Endometrial microvascular endothelial cells (primary cell): ENCODE results near the gene WNT9A. TPM values are rescaled to one million over a fixed set of nuclear protein-coding genes. Genes with fewer than 3 reads are reported as not detected.
"Not testable (repeated sequence)": the region's sequence is repeated elsewhere in the genome, so short reads cannot be mapped to it uniquely, and the experiment has no call there.

ENCODE experiments used
- in situ Hi-C: cut with HindIII; loops from 2 replicates; pipeline ENCODE4 v1.10.0; 2017; ENCODE audit warnings: low sequenced_read_pairs, low pct_unique_long_range_greater_than_20kb; ENCODE audit errors: inconsistent ontology term
- total RNA-seq: library from RNA; depleted of rRNA; stranded (reverse); fragments of >200 nt; gene quantifications from one replicate; pipeline ENCODE4 v1.2.3, GENCODE V29; 2015; ENCODE audit errors: inconsistent ontology term

The WNT9A gene
- total RNA-seq, 1 donor from 2014 or later: not detected

DNA sequence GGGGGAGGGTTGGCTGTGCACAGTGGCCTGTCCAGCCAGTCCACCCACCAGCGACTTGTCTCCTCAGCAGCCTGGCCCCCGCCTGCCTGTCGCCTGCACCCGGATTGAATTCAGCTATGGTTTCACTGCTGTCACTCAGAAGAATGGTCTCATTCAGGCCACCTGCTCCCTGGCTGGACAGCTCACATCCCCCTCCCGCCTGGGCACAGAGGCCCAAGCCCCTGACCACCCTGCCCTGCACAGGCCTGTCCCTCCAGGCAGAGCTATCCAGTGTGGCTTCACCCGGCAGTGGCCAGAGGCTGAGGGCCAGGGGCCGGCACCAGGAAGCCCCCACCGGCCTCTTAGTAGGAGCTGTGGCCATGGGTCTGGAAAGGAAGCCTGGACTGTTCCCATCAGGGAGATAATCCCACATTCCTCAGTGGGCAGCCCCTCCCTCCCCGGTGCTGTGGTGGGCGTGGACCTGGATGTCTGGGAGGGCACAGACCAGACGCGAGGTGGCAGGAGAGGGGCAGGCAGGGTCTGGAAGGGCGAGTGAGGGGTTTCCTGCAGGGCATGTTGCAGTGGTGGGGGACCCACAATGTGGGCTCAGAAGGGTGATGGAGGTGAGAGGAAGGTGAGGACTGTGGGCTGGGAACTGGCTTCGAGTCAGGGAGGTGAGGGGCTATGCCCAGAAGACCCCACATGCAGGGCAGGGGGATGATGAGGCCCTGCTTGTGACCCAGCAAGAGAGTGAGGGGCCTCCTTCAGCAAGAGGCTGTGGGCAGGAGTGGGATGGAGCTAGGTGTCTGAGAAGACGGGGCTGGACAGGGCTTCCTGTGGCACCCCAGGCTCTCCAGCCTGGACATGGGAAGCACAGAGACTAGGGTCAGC lies 30.4 kb downstream of the WNT9A start:
- in situ Hi-C loops: no loop called here

DNA sequence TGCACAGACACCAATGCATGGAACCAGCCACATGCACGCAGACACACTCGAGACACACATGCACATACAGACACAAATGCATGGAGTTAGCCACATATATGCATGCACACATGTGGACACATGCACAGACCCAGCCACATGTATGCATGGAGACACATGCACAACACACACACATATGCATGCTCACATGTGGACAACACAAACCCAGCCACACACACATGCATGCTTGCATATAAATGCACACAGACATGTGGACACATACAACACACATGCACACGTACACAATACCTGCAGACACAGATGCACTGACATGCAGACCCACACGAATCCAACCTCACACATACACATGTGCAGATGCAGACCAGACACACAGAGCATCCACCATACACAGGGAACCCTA lies 31.1 kb downstream of the WNT9A start:
- in situ Hi-C loops: no loop called here

DNA sequence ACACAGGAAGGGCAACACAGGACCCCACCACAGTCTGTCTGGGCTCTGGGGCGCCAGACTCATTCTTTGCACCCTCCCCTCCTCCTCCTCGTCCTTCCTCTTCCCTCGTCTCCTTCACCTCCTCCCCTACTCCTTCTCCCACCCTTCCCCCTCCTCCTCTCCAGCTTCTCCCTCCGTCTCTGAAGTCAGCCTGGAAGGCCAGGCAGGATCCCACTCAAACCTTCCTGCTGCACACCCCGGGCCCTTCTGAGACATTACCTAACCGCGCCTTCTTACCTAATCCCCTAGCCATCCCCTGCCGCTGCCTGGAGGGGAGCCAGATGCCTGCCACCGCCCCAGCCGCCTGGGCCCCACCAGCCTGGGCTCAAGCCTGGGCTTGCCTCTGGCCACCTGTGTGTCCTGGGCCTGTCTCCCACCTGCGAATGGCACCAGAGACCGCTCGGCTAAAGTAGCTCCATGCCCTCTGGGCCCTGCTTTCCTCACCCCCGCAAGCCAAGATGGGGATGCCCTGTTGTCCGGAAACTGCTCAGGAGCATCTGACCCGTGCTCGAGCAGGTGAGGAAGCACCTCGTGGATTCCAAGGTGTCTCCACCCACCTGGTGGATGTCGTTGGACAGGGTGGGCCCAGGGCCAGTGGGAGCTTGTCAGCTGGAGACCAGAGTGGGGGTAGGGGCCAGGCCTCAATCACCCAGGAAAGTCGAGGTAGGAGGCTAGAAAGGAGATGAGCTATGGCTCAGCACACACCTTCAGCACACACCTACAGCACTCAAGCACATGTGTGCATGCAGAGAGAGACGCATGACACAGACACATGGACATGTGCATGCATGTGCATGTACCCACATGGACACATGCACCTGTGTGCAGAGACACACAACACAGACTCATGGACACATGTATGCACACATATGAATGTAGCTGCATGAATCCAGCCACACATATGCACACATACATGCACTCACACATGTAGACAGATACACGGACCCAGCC lies 31.9 kb downstream of the WNT9A start:
- in situ Hi-C loops: no loop called here

DNA sequence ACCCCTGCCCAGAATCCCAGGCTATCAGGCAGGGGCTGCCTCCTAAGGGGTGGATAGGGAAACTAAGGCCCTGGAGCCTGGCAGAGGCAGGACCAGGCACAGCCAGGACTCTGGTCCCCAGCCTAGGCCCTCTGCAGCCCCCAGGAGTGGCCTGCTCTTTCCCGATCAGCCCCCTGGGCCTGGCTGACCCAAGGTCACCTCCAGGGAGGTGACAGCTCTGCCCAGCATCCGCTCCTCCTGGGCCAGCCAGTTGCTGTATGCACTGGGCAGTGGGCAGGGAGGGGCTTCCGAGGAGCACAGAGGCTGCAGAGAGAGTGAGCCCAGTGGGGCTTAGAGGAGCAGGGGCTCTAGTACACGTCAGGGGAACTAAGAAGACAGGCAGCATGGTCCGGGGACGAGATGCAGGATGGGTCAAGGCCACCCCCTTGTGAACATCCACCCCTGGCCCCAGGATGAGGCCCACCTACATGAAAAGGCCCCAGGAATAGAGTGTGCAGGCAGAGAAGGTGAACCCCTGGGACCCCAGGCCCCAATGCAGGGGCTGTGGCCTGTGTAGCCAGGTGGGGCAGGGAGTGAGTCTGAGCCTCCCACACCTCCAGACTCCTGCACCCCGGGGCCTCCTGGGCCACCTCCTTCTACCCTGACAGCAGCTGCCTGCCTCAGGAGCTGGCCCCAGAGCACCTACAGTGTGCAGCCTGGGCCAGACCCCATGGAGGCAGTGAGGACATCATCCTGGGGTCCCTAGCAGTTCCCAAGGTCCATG lies 32.8 kb downstream of the WNT9A start:
- in situ Hi-C loops: no loop called here

DNA sequence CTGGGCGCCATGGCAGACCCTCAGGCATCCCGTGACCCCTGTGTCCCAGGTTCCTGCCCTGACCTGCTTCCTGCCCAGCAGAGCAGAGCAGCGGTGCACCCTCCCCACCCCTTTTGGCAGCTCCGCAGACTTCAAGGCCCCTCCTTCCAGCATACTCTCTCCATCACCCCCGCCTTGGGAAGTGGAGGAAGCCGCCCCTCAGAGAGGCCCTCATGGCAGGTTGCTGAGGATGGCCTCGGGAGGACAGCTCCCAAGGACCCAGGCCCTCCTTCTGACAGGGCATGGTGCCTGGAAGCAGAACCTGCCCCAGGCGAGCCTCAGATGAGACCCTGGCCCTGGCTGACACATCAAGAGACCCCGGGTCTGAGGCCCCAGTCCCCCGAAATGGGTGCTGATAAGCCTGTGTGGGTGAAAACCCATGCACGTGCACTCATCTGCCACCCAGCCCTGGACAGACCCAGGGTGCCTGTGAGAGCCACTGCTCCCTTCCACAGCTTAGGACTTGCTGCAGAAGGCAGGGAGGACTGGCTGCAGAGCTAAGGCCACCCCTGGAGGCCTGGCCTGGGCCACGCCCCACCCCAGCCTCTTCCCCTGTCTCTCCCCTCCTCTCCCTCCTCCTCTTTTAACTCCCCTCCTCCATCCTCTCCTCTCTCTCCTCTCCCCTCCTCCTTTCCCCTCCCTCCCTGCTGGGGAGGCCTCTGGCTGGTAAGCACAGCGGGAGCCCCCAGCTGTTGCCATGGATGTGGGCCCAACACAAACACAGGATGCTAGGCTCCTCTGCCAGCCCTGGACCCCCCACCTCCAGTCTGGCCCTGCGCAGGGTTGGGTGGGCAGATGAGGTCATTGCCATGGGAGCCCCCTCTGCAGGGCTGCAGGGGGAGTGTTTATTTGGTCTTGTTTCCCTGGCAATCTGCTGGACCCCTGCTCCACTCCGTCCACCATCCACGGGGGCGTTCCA lies 33.7 kb downstream of the WNT9A start:
- in situ Hi-C loops: no loop called here

DNA sequence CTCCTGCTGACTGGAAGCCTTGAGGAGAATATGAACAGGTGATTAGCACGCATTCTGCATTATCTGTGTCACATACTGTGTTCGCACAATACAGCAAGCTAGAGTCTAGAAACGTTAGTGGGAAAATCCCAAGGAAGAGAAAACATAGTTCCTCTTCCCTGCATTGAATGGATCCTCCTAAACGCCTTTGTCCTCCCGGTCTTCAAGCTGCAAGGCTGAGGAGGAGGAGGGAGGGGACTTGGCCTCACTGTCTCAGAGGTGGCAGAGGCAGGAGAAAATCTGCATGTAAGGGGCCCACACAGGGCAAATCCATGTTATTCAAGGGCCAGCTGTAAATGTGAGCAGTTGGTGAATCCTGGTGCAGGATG lies 34.4 kb downstream of the WNT9A start:
- in situ Hi-C loops: no loop called here

DNA sequence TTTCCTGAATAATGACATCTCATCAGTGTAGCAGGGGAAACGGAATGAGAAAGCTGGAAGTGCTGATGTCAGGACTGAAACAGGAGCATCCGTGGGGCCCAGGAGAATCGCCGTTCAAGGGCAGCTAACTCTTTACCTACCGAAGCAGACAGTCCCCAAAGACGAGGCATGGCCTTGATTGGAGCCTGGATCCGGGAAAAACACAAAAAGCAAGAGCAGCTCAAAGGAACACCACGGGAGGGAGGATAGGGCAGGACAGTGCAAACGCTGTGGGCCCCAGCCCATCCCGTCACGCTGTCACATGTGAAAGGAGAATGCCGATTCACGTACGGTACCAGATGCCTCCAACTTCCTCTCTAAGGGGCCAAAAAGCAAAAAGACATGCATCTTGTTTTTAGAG lies 34.9 kb downstream of the WNT9A start:
- in situ Hi-C loops: no loop called here

DNA sequence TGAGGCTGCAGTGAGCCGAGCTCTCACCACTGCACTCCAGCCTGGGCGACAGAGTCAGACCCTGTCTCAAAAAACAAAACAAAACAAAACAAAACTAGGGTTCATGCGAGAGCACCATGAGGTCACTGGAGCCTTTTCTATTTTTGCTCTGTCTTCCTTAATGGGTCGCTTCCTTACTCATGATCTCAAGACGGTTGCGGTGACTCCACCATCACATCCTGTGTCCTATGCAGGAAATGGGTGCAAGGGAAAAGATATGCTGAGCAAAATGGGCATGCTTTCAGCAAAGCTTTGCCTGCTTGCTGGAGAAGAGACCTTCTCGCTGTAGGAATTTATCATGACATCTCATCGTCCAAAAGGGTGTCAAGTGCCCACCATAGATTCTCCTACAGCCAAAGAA lies 36.4 kb downstream of the WNT9A start:
- in situ Hi-C loops: no loop called here

DNA sequence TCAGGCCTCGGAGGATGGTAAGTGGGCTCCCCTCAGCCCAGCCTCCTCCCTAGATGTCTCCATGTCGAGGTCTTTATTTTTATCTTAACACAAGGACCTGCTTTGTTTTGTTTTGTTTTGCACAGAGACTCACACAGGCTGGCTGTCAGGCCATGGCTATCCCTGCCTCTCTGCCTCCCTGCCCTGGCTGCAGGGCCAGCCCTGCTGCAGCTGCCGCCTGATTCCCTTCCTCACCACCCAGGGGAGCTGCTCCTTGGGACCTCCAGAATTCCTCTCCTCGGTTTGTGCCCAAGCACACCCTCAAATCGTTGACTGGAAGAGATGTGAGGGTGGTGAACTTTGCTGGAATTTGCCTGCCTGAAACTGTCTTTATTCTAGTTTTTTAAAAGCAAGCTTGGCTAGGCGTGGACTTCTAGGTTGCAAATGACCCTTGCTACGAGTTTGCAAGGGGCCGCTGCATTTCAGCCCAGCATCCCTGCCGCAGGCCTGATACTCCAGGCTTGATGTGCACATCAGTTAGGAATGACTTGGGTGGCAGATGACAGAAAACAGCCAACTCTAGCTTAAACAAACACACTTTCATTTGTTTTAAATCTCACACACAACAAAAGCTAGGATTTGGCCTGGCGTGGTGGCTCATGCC lies 37.1 kb downstream of the WNT9A start:
- in situ Hi-C loops: no loop called here

DNA sequence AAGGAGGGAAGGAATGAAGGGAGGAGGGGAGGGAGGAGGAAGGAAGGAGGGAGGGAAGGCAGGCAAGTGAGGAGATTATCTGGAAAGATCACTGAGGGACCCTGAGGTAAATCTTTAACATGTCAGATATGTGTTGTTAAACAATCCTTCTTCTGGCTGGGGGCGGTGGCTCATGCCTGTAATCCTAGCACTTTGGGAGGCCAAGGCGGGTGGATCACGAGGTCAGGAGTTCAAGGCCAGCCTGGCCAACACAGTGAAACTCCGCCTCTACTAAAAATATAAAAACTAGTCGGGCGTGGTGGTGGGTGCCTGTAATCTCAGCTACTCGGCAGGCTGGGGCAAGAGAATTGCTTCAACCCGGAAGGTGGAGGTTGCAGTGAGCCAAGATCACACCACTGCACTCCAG lies 37.8 kb downstream of the WNT9A start:
- in situ Hi-C loops: not testable (repeated sequence)

DNA sequence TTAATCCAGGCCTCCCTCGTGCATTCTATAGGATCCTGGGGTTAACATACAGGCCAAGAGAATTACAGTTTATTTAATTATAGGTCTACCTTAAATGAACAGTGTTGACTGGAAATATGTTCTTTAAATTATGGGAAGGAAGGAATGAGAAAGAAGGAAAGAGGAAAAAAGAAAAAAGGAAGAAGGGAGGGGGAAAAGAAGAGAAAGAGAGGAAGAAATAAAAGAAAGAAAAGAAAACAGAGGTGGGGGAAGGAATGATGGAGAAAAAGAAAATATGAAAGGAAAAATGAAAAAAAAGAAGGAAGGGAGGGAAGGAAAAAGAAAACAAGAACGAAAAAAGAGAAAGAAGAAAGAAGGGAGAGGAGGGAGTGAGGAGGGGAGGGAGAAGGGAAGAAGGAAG lies 38.5 kb downstream of the WNT9A start:
- in situ Hi-C loops: no loop called here

DNA sequence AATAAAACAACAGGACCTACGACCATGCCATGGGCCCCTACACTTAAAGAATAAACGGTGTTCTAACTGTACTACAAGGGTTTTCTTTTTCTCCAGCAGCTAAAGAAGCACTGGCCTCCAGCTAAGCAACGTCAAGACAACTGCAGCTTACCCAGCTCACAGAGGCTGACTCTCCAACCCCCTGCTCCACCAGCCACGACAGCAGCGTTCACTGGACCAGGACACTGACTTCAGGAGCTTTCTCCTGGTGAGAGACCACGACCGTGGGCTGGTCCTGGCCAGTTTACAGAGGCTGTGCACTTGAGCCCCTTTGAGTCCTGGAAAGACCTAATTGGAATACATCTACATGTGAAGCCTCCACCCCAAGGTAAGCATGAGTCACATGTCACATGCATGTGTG lies 39.4 kb downstream of the WNT9A start:
- in situ Hi-C loops: no loop called here

DNA sequence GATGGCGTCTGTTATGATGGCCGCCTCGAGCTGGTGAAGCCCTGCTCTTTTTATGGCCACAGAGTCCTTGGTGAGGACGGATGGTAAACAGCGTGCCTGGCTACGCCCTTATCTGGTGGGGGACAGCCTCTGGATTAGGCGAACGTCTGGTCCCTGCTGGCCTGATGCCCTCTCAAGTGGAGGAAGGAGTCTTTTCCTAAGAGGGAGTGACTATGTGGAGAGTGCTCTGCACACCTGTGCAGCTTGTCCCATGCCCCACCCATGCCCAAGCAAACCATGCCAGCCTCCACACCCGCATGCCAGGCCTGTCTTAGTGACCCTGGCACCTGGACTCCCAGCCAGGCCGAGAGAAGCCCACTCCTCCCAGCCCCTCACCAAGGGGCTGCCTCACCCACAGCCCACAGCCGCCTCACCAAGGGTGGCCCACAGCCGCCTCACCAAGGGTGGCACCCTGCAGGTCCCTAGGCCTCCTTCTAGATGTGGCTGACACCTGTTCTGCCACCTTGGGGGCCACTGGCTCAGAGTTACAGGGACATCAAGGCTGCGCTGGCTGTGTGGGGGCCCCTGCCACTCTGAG lies 40.2 kb downstream of the WNT9A start:
- in situ Hi-C loops: no loop called here

DNA sequence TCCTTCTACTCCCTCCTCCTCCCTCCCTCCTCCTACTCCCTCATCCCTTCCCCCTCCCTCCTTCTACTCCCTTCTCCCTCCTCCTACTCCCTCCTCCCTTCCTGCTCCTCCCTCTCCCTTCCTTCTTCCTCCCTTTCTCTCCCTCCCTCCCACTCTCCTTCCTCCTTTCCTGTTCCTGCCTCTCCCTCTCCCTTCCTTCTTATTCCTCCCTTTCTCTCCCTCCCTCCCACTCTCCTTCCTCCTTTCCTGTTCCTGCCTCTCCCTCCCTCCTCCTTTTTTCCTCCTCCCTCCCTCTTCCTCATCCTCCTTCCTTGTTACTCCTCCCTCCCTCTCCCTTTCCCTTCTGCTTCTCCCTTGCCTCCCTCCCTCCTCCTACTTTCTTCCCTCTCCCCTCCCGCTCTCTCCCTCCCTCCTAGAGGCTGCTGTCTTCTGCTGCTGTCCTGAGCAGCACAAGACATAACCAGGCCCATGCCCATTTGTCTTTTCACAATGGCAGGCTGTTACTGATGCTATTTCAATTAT lies 41.1 kb downstream of the WNT9A start:
- in situ Hi-C loops: no loop called here

DNA sequence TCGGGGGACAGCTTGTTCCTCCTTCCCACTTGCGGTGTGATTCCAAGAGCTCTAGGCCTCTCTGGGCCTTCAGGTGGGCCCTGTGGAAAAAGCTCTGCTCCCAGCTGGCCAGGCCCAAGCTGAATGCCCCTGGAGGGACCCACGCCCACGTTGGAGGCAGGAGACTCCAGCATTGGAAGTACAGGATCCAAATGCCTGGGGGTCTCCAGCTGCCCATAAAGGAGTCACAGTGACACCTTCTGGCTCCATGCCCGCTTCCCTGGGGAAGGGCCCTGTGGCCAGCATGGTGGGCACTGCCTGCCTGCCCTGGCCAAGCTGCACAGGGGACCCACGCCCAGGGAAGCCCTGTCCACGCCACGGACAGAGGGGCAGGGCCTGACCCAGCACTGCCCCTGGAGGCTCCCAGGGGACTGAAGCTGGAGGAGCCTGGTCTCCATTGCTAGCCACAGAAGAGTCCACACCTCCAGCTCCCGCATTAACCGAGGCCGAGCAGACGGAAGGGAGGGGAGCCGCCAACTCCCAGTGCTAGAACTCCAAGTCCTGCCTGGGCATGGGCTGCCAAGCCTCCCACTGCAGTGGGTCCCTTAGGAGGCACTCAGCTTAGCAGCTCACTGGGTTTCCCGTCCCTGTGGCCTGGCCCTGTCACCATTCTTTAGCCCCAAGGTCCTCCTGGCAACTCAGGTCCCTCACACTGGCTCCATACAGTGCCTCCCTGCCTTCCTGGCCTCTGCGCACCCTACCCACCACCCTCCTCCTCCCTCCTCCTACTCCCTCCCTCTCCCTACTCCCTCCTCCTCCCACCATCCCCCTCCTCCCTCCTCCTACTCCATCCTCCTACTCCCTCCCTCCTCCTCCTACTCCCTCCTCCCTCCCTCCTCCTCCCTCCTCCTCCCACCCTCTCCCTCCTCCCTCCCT lies 41.9 kb downstream of the WNT9A start:
- in situ Hi-C loops: no loop called here
